ENCODE data around the gene ITGB3.

Gene ITGB3

DNA sequence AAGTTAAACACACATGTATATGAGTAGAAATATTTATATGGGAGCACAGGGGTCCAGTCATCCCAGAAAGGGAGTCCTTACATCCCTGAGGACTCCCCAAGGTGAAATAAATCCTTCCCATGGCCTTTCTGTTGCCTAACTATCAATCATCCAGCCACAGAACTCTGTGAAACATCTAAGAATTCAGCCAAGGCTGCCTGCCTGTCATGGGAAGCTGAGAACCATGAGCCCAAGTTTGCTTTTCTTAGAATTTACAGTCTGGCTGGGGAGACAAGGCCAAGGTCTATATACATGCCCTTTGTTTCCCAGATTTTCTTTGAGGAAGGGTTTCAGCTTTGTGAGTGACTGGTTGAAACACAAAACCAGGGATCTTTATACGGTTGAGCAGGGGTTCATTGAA is 28.7 kb upstream of the ITGB3 start:
- FAIRE-seq (no peak), DNase-seq (ENCODE audit: insufficient read length) (no peak)
- TF ChIP-seq POLR2AphosphoS5 (IDR thresholded peaks at IDR 0.05; ENCODE audit: low read depth, low read length) (no peak), POLR2A (IDR thresholded peaks at IDR 0.05; ENCODE audit: low read depth, low read length) (no peak), TAF1 (IDR thresholded peaks at IDR 0.05; ENCODE audit: borderline replicate concordance, low read depth, low read length) (no peak)

DNA sequence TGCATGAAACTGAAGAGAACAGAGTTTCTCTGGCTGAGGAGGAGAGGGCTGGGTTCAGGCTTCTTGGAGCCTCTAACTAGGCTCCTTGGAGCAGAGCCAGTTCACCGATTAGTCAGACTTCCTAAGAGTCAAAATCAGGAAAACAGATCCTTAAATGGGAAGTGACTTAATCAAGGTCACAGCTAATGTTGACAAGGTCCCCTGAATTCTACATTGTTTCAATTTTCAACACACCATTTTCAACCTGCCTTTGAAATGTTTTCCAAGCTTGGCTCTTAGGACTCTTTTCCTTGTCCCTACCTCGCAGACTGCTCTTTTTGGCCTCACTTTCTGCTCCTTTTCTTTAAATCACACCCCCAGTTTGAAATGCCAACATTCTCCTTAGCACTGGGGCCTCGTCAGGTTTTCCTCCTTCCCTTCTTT is 28.2 kb upstream of the ITGB3 start:
- TF ChIP-seq POLR2AphosphoS5 (IDR thresholded peaks at IDR 0.05; ENCODE audit: low read depth, low read length) = no peak
- TF ChIP-seq POLR2A (IDR thresholded peaks at IDR 0.05; ENCODE audit: low read depth, low read length) = no peak
- no peak for TF ChIP-seq TAF1 (IDR thresholded peaks at IDR 0.05; ENCODE audit: borderline replicate concordance, low read depth, low read length)
- DNase-seq (ENCODE audit: insufficient read length) (no peak), FAIRE-seq (no peak)

DNA sequence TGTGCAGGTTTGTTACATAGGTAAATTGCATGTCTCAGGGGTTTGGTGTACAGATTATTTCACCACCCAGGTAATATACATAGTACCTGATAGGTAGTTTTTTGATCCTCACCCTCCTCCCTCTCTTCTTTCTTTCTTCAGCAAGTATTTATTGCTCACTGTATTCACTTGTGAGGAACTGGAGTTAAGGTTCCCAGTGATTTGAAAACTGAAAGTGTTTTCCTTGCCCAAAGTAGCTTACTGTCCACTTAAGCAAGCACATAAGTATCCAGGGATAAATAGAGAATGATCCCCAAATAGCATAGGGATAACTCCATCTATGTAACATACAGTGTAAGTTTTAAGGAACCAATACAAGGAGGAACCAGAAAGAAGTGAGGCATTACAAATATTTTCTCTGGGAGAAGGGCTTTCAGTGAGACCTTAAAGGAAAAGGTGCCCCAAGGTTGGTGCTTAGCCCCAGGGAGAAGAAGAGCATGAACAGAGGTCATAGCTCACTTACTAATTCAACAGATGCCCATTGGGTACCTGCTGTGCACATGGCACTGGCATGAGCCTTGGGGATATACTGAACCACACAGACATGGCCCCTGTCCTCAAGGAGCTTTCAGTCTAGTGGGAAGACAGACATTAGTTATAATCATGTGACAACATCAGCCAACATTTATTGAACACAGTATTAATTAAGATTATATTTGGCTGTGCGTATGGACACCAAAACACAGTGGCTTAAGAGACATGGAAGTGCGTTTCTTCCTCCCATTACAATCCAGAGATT is 27.5 kb upstream of the ITGB3 start:
- TF ChIP-seq POLR2AphosphoS5 (IDR thresholded peaks at IDR 0.05; ENCODE audit: low read depth, low read length) (no peak), POLR2A (IDR thresholded peaks at IDR 0.05; ENCODE audit: low read depth, low read length) (no peak), TAF1 (IDR thresholded peaks at IDR 0.05; ENCODE audit: borderline replicate concordance, low read depth, low read length) (no peak)
- DNase-seq (ENCODE audit: insufficient read length) (no peak), FAIRE-seq (no peak)

DNA sequence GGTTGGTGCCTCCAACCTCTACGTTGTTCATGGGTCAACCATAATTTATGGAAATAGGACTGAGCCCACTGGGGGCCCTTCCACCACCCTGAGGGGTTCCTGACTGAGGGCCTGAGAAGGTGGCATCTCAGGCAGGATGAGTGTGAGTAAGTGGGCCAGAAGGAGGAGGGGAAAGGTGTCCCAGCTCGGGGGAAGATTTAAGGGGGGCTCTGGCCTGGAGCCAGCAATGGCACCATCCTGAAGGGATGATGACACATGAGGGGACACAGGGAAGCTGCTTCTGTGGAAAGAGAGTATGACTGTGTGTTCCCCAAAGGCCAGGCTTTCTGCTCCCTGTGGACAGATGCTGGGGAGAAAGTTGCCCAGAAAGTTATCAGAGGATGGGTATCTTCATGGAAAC is 25.8 kb upstream of the ITGB3 start:
- DNase-seq (ENCODE audit: insufficient read length) (no peak), FAIRE-seq (no peak)
- TF ChIP-seq TAF1 (IDR thresholded peaks at IDR 0.05; ENCODE audit: borderline replicate concordance, low read depth, low read length) = no peak
- TF ChIP-seq POLR2A (IDR thresholded peaks at IDR 0.05; ENCODE audit: low read depth, low read length) = no peak
- TF ChIP-seq POLR2AphosphoS5 (IDR thresholded peaks at IDR 0.05; ENCODE audit: low read depth, low read length) = no peak

DNA sequence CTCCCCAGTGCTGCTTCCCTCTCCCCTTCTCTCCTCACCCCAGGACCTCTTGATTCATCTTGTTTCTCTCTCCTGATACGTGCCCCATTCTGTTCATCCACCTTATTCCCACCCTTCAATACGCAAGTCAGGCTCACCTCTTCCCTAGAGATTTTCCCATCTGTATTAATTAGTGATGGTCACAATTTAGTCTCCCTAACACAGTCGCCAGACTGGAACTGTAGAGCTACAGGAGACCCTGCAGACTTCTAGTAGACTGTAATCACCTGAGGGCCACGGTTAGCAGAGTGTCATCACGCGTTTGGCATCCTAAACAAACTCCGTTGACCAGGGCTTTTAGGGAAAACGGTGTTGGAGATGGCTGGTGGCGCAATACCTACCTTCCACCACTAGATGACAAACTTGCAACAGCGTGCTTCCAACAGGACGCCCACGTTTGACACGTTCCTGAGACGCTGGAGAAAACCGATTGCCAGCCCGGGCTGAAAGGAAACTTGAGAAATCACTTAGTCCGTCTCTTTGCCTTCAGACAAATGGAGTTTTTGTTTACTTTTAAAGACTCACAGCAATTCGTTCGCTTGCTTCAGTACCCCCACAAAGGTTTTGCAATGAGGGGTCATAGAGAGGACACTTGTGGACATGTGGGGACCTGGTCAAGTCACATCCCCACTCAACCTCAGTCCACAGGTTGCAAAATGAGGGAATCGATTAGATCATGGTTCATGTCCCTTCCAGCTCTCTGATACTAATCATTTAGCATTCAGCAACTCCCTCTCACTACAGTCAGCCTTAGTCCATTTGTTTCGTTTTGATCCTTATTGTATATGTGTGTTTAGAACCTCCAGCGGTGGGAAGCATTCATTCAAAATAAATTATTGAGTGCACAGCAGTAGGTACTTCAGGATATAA is 23.8 kb upstream of the ITGB3 start:
- peak; percentile 57 for DNase-seq (ENCODE audit: insufficient read length)
- peak; percentile 93 for FAIRE-seq
- no peak for TF ChIP-seq TAF1 (IDR thresholded peaks at IDR 0.05; ENCODE audit: borderline replicate concordance, low read depth, low read length)
- no peak for TF ChIP-seq POLR2A (IDR thresholded peaks at IDR 0.05; ENCODE audit: low read depth, low read length)
- TF ChIP-seq POLR2AphosphoS5 (IDR thresholded peaks at IDR 0.05; ENCODE audit: low read depth, low read length) = no peak

DNA sequence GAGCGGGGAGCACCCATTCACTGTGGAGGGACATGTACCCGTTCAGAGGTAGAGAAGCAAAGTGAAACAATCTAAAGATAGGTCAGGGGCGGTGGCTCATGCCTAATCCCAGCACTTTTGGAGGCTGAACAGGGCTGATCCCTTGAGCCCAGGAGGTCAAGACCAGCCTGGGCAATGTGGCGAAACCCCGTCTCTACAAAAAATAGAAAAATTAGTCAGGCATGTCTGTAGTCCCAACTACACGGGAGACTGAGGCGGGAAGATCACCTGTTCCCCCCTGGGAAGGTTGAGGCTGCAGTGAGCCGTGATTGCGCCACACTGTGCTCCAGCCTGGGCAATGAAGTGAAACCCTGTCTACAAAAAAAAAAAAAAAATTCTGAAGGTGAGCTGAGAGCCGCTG is 22.8 kb upstream of the ITGB3 start:
- TF ChIP-seq TAF1 (IDR thresholded peaks at IDR 0.05; ENCODE audit: borderline replicate concordance, low read depth, low read length) (no peak), POLR2AphosphoS5 (IDR thresholded peaks at IDR 0.05; ENCODE audit: low read depth, low read length) (no peak), POLR2A (IDR thresholded peaks at IDR 0.05; ENCODE audit: low read depth, low read length) (no peak)
- no peak for DNase-seq (ENCODE audit: insufficient read length)
- FAIRE-seq = no peak

DNA sequence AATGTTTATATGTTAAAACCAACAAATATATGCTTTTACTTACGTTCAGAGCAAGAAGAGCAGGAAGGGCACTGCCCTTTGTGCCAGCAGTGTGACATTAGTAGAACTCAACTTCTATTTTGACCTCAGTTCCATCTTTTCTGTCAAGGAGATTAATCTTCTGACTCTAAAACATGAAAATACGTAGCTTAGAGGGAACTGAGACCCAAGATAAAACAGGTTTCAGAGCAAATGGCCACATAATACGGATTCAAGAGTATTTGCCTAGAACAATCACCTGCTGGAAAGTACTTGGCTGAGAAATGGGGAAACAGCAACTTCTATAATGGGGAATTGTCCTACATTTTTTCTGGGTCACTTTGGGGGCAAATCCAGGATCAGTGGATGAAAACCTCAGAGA is 22.3 kb upstream of the ITGB3 start:
- TF ChIP-seq POLR2AphosphoS5 (IDR thresholded peaks at IDR 0.05; ENCODE audit: low read depth, low read length) (no peak), TAF1 (IDR thresholded peaks at IDR 0.05; ENCODE audit: borderline replicate concordance, low read depth, low read length) (no peak), POLR2A (IDR thresholded peaks at IDR 0.05; ENCODE audit: low read depth, low read length) (no peak)
- DNase-seq (ENCODE audit: insufficient read length) (no peak), FAIRE-seq (no peak)

DNA sequence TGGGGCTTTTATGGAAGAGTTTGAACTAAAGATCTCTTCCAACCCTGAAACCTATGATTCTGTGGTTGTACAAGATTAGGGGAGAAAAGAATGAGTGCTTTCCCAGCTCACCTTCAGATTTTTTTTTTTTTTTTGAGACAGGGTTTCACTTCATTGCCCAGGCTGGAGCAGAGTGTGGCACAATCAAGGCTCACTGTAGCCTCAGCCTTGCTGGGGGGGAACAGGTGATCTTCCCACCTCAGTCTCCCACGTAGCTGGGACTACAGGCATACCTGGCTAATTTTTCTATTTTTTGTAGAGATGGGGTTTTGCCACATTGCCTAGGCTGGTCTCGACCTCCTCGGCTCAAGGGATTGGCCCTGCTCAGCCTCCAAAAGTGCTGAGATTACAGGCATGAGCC is 21.8 kb upstream of the ITGB3 start:
- DNase-seq (ENCODE audit: insufficient read length) (no peak), FAIRE-seq (no peak)
- TF ChIP-seq POLR2AphosphoS5 (IDR thresholded peaks at IDR 0.05; ENCODE audit: low read depth, low read length) (no peak), TAF1 (IDR thresholded peaks at IDR 0.05; ENCODE audit: borderline replicate concordance, low read depth, low read length) (no peak), POLR2A (IDR thresholded peaks at IDR 0.05; ENCODE audit: low read depth, low read length) (no peak)

DNA sequence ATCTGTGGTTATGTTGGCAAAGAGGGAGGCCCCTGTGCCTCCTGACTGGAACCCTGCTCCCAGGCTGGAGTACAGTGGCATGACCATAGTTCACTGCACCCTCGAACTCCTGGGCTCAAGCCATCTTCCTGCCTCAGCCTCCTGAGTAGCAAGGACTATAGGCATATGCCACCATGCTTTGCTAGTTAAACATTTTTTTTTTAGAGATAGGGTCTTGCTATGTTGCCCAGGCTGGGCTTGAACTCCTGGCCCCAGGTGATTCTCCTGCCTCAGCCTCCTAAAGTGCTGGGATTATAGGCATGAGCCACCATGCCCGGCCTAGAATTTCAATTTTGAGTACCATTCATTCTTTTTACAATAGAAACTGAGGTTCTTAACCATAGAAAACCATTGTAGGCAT is 21.2 kb upstream of the ITGB3 start:
- no peak for TF ChIP-seq TAF1 (IDR thresholded peaks at IDR 0.05; ENCODE audit: borderline replicate concordance, low read depth, low read length)
- TF ChIP-seq POLR2AphosphoS5 (IDR thresholded peaks at IDR 0.05; ENCODE audit: low read depth, low read length) = no peak
- TF ChIP-seq POLR2A (IDR thresholded peaks at IDR 0.05; ENCODE audit: low read depth, low read length) = no peak
- DNase-seq (ENCODE audit: insufficient read length) (no peak), FAIRE-seq (no peak)

DNA sequence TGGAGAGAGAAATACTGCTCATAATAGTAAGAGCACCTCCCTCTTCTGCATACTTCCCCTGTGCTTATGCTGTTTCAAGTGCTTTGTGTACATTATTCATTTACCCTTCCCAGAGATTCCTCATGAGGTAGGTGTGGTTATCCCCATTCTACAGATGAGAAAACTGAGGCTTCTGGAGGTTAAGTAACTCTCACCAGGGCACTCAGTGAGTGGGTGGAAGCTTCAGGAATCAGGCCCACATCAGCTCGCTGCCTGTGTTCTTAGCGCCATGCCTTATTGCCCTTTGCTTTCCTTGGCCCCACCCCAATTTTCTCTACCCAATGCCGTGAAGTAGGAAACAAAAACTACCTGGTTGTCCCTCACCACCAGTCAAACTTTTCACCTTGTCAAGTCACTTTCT is 18.1 kb upstream of the ITGB3 start:
- FAIRE-seq (no peak), DNase-seq (ENCODE audit: insufficient read length) (no peak)
- TF ChIP-seq TAF1 (IDR thresholded peaks at IDR 0.05; ENCODE audit: borderline replicate concordance, low read depth, low read length) (no peak), POLR2AphosphoS5 (IDR thresholded peaks at IDR 0.05; ENCODE audit: low read depth, low read length) (no peak), POLR2A (IDR thresholded peaks at IDR 0.05; ENCODE audit: low read depth, low read length) (no peak)

DNA sequence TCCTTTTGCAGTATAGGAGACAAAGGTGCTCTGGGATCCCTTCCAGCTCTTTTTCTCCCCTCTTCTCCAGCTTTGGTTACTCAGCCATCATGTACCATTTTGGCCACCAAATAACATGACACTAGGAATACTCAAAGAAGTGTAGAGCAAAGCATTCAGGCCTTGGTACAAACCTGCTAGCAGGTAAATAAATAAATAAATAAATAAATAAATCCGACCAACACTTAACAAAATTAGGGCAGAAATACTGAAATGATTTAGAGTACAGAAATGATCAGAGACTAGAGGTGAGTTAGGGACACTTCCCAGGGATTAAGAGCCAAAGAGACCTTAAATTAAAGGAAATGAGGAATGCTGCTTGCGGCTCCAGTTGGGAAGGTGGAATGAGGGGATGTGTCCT is 17.7 kb upstream of the ITGB3 start:
- no peak for TF ChIP-seq TAF1 (IDR thresholded peaks at IDR 0.05; ENCODE audit: borderline replicate concordance, low read depth, low read length)
- TF ChIP-seq POLR2A (IDR thresholded peaks at IDR 0.05; ENCODE audit: low read depth, low read length) = no peak
- no peak for TF ChIP-seq POLR2AphosphoS5 (IDR thresholded peaks at IDR 0.05; ENCODE audit: low read depth, low read length)
- no peak for DNase-seq (ENCODE audit: insufficient read length)
- FAIRE-seq = no peak

All from GM12892 (cell line).